Fibroblast of skin of right biceps (primary cell): ENCODE data around the gene BTBD1.
A peak's percentile ranks its signal among the peaks of the same experiment; 100 is the strongest.
"Not testable (repeated sequence)": the region's sequence is repeated elsewhere in the genome, so short reads cannot be mapped to it uniquely, and the experiment has no call there.

Source experiments
- DNase-seq: peaks from one replicate; pipeline ENCODE4 v3.0.0-alpha.2; 2013

BTBD1 gene

GRCh38 chr15:83092309-83092976 is 25.4 kb upstream of the BTBD1 start:
- no peak for DNase-seq

- DNase-seq, result not testable (repeated sequence)
Measured at GRCh38 chr15:83091965-83092308, 24.9 kb upstream of the BTBD1 start.

GRCh38 chr15:83090465-83090864 is 23.4 kb upstream of the BTBD1 start:
- DNase-seq, result no peak

GRCh38 chr15:83088876-83089275 is 21.8 kb upstream of the BTBD1 start:
- no peak for DNase-seq

GRCh38 chr15:83087576-83087975 is 20.5 kb upstream of the BTBD1 start:
- DNase-seq, result no peak

- DNase-seq, result not testable (repeated sequence)
Measured at GRCh38 chr15:83085864-83086552, 19.0 kb upstream of the BTBD1 start.

- DNase-seq, result not testable (repeated sequence)
Measured at GRCh38 chr15:83085461-83085860, 18.4 kb upstream of the BTBD1 start.

- DNase-seq, result no peak
Measured at GRCh38 chr15:83082730-83083386, 15.8 kb upstream of the BTBD1 start.

GRCh38 chr15:83081256-83082014 is 14.4 kb upstream of the BTBD1 start:
- no peak for DNase-seq

- DNase-seq, result no peak
Measured at GRCh38 chr15:83078712-83079111, 11.7 kb upstream of the BTBD1 start.

- DNase-seq, result no peak
Measured at GRCh38 chr15:83077491-83078230, 10.6 kb upstream of the BTBD1 start.

- peak; percentile 41 for DNase-seq
Measured at GRCh38 chr15:83069211-83069642, 2.2 kb upstream of the BTBD1 start.

- DNase-seq, result no peak
Measured at GRCh38 chr15:83068054-83068453, 1.0 kb upstream of the BTBD1 start.

- no peak for DNase-seq
Measured at GRCh38 chr15:83067638-83067962, 548 bp upstream of the BTBD1 start.

GRCh38 chr15:83066034-83066733 is 868 bp downstream of the BTBD1 start:
- peak; percentile 11 for DNase-seq

GRCh38 chr15:83065431-83065830 is 1.6 kb downstream of the BTBD1 start:
- no peak for DNase-seq

GRCh38 chr15:83064859-83065258 is 2.2 kb downstream of the BTBD1 start:
- DNase-seq, result peak; percentile 14

- DNase-seq, result no peak
Measured at GRCh38 chr15:83063551-83063950, 3.5 kb downstream of the BTBD1 start.

- DNase-seq, result no peak
Measured at GRCh38 chr15:83062768-83063180, 4.3 kb downstream of the BTBD1 start.

- DNase-seq, result peak; percentile 43
Measured at GRCh38 chr15:83061680-83062079, 5.4 kb downstream of the BTBD1 start.

- no peak for DNase-seq
Measured at GRCh38 chr15:83057696-83058376, 9.2 kb downstream of the BTBD1 start.

- no peak for DNase-seq
Measured at GRCh38 chr15:83057002-83057401, 10.1 kb downstream of the BTBD1 start.
